ENCODE measurements around the gene FSHR.

The FSHR gene

GRCh38 chr2:49028101-49028500 lies 126.2 kb downstream of the FSHR start:
- DNase-seq: no peak

GRCh38 chr2:49026706-49027105 lies 127.6 kb downstream of the FSHR start:
- DNase-seq: no peak

GRCh38 chr2:49021271-49021670 lies 133.0 kb downstream of the FSHR start:
- DNase-seq: no peak

- DNase-seq: no peak
Observed at GRCh38 chr2:49005261-49005660, 149.1 kb downstream of the FSHR start.

- no peak for DNase-seq
Observed at GRCh38 chr2:49004036-49004626, 150.2 kb downstream of the FSHR start.

- no peak for DNase-seq
Observed at GRCh38 chr2:49003201-49003600, 151.1 kb downstream of the FSHR start.

- DNase-seq: no peak
Observed at GRCh38 chr2:49002750-49003149, 151.6 kb downstream of the FSHR start.

GRCh38 chr2:49000695-49001094 lies 153.6 kb downstream of the FSHR start:
- DNase-seq: no peak

- DNase-seq: no peak
Observed at GRCh38 chr2:48998449-48998848, 155.9 kb downstream of the FSHR start.

- DNase-seq: no peak
Observed at GRCh38 chr2:48993576-48993975, 160.7 kb downstream of the FSHR start.

- no peak for DNase-seq
Observed at GRCh38 chr2:48991415-48992131, 162.7 kb downstream of the FSHR start.

GRCh38 chr2:48984922-48985321 lies 169.4 kb downstream of the FSHR start:
- DNase-seq: no peak

- DNase-seq: no peak
Observed at GRCh38 chr2:48983551-48983950, 170.8 kb downstream of the FSHR start.

GRCh38 chr2:48982887-48983435 lies 171.4 kb downstream of the FSHR start:
- no peak for DNase-seq

- no peak for DNase-seq
Observed at GRCh38 chr2:48980846-48981245, 173.5 kb downstream of the FSHR start.

- no peak for DNase-seq
Observed at GRCh38 chr2:48979691-48980090, 174.6 kb downstream of the FSHR start.

GRCh38 chr2:48978131-48978530 lies 176.2 kb downstream of the FSHR start:
- DNase-seq: no peak

GRCh38 chr2:48971801-48972200 lies 182.5 kb downstream of the FSHR start:
- no peak for DNase-seq

- DNase-seq: no peak
Observed at GRCh38 chr2:48968011-48968410, 186.3 kb downstream of the FSHR start.

GRCh38 chr2:48965204-48965603 lies 189.1 kb downstream of the FSHR start:
- no peak for DNase-seq

GRCh38 chr2:48961009-48961408 lies 193.3 kb downstream of the FSHR start:
- DNase-seq: no peak

- DNase-seq: no peak
Observed at GRCh38 chr2:48954935-48955334, 199.4 kb downstream of the FSHR start.

GRCh38 chr2:48954311-48954710 lies 200.0 kb downstream of the FSHR start:
- DNase-seq: no peak

- DNase-seq: no peak
Observed at GRCh38 chr2:48952614-48953013, 201.7 kb downstream of the FSHR start.

- no peak for DNase-seq
Observed at GRCh38 chr2:48952143-48952542, 202.2 kb downstream of the FSHR start.

Measured in CD4-positive, alpha-beta T cell treated with Interleukin-1 beta for 1 hour (primary cell).